Measurements from ENCODE around the gene JUNB. TPM values are rescaled to one million over a fixed set of nuclear protein-coding genes. Genes with fewer than 3 reads are reported as not detected.

JUNB gene
- total RNA-seq, 1 donor from 2014 or later: 1.5 TPM

GRCh38 chr19:12783291-12783848 lies 7.9 kb upstream of the JUNB start:
- peaks cover 66% of the 10 kb centered on the region for H3F3A ChIP-seq (ENCODE audit: low read depth)
- peaks cover 33% of the 10 kb centered on the region for H3K4me1 ChIP-seq
- no peaks in the 10 kb centered on the region for H3K27me3 ChIP-seq
- peak overlapping the region; percentile 78 for H3K4me3 Mint-ChIP-seq
- H3K36me3 ChIP-seq: no peaks in the 10 kb centered on the region
- peaks cover 2% of the 10 kb centered on the region for H3K9me3 Mint-ChIP-seq
- H3K9me3 ChIP-seq (ENCODE audit: low read depth): no peaks in the 10 kb centered on the region
- H3K36me3 Mint-ChIP-seq: no peaks in the 10 kb centered on the region
- H3K4me1 Mint-ChIP-seq: peaks cover 36% of the 10 kb centered on the region
- no peak for DNase-seq (ENCODE audit: low spot score)
- no peaks in the 10 kb centered on the region for H4K20me1 ChIP-seq (ENCODE audit: low read depth)
- peak overlapping the region; percentile 87 for H3K27ac Mint-ChIP-seq
- peaks cover 14% of the 10 kb centered on the region for H3K27me3 Mint-ChIP-seq (ENCODE audit: insufficient read depth, low read depth)
- peak overlapping the region; percentile 99 for H3K4me2 ChIP-seq
- H3K9ac ChIP-seq: no peak overlapping the region
- no peak overlapping the region for H2AFZ ChIP-seq (replicated peaks)
- peak overlapping the region; percentile 66 for H3K4me3 ChIP-seq
- H3K27ac ChIP-seq: no peak overlapping the region
- H3K79me2 ChIP-seq (ENCODE audit: low read depth): no peaks in the 10 kb centered on the region
- TF ChIP-seq EZH2 (IDR thresholded peaks at IDR 0.05) (no peak), EZH2phosphoT487 (IDR thresholded peaks at IDR 0.05) (no peak)
- TF ChIP-seq, protein P1, sequence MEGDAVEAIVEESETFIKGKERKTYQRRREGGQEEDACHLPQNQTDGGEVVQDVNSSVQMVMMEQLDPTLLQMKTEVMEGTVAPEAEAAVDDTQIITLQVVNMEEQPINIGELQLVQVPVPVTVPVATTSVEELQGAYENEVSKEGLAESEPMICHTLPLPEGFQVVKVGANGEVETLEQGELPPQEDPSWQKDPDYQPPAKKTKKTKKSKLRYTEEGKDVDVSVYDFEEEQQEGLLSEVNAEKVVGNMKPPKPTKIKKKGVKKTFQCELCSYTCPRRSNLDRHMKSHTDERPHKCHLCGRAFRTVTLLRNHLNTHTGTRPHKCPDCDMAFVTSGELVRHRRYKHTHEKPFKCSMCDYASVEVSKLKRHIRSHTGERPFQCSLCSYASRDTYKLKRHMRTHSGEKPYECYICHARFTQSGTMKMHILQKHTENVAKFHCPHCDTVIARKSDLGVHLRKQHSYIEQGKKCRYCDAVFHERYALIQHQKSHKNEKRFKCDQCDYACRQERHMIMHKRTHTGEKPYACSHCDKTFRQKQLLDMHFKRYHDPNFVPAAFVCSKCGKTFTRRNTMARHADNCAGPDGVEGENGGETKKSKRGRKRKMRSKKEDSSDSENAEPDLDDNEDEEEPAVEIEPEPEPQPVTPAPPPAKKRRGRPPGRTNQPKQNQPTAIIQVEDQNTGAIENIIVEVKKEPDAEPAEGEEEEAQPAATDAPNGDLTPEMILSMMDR (IDR thresholded peaks at IDR 0.05): no peak

GRCh38 chr19:12783849-12784393 lies 7.4 kb upstream of the JUNB start:
- Histone ChIP-seq H3K27ac (no peak overlapping the region), H3K27me3 (no peaks in the 10 kb centered on the region), H2AFZ (replicated peaks) (no peak overlapping the region), H3K9ac (no peak overlapping the region), H3K4me2 (peak overlapping the region; percentile 99), H3F3A (ENCODE audit: low read depth) (peaks cover 66% of the 10 kb centered on the region), H4K20me1 (ENCODE audit: low read depth) (no peaks in the 10 kb centered on the region), H3K4me1 (peaks cover 34% of the 10 kb centered on the region), H3K79me2 (ENCODE audit: low read depth) (no peaks in the 10 kb centered on the region), H3K9me3 (ENCODE audit: low read depth) (no peaks in the 10 kb centered on the region), H3K36me3 (no peaks in the 10 kb centered on the region), H3K4me3 (no peak overlapping the region)
- H3K4me3 Mint-ChIP-seq: peak overlapping the region; percentile 78
- peaks cover 16% of the 10 kb centered on the region for H3K27me3 Mint-ChIP-seq (ENCODE audit: insufficient read depth, low read depth)
- H3K36me3 Mint-ChIP-seq: no peaks in the 10 kb centered on the region
- H3K4me1 Mint-ChIP-seq: peaks cover 36% of the 10 kb centered on the region
- H3K27ac Mint-ChIP-seq: peak overlapping the region; percentile 87
- TF ChIP-seq EZH2 (IDR thresholded peaks at IDR 0.05): no peak
- no peak for TF ChIP-seq EZH2phosphoT487 (IDR thresholded peaks at IDR 0.05)
- TF ChIP-seq, protein P1 (IDR thresholded peaks at IDR 0.05): no peak
- H3K9me3 Mint-ChIP-seq: peaks cover 2% of the 10 kb centered on the region
- DNase-seq (ENCODE audit: low spot score): no peak

DNA sequence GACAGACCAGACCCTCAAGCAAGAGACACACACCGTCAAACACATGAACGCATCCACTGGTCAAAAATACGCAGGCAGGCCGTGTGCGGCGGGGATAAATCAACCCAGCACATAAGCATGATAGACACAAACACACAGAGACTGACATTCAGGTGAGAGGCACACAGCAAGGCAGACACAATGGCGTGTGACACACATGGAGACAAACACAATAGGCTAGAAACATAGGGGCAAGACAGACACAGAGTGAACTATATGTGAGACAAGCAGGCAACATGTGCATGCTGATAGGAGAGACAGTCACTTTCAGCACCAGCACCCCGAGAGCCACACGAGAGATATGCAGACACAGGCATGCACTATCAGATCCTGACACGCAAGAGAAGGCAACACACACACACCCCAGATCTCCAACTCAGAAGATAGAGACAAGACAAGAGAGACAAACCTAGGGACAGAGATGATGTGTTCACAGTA lies 6.9 kb upstream of the JUNB start:
- H3K36me3 ChIP-seq: no peaks in the 10 kb centered on the region
- no peaks in the 10 kb centered on the region for H3K9me3 ChIP-seq (ENCODE audit: low read depth)
- no peaks in the 10 kb centered on the region for H3K27me3 ChIP-seq
- H3F3A ChIP-seq (ENCODE audit: low read depth): peaks cover 66% of the 10 kb centered on the region
- H3K27ac ChIP-seq: no peak overlapping the region
- H3K79me2 ChIP-seq (ENCODE audit: low read depth): no peaks in the 10 kb centered on the region
- peaks cover 13% of the 10 kb centered on the region for H3K27me3 Mint-ChIP-seq (ENCODE audit: insufficient read depth, low read depth)
- H4K20me1 ChIP-seq (ENCODE audit: low read depth): no peaks in the 10 kb centered on the region
- no peak for DNase-seq (ENCODE audit: low spot score)
- H3K27ac Mint-ChIP-seq: no peak overlapping the region
- peaks cover 32% of the 10 kb centered on the region for H3K4me1 ChIP-seq
- no peaks in the 10 kb centered on the region for H3K36me3 Mint-ChIP-seq
- no peak overlapping the region for H3K4me3 Mint-ChIP-seq
- no peak overlapping the region for H3K9ac ChIP-seq
- H3K4me3 ChIP-seq: no peak overlapping the region
- H3K4me1 Mint-ChIP-seq: peaks cover 37% of the 10 kb centered on the region
- H3K4me2 ChIP-seq: no peak overlapping the region
- no peak for TF ChIP-seq EZH2phosphoT487 (IDR thresholded peaks at IDR 0.05)
- TF ChIP-seq, protein P1 (IDR thresholded peaks at IDR 0.05): no peak
- peaks cover 2% of the 10 kb centered on the region for H3K9me3 Mint-ChIP-seq
- no peak overlapping the region for H2AFZ ChIP-seq (replicated peaks)

Data from neural progenitor cell (in vitro differentiated cells).